PC-3 (cell line): Measurements from ENCODE around the gene MAGED4B.

Experiments used
- CTCF ChIP-seq: fragments of 300-600 bp; sonication (generic); conservative IDR thresholded peaks from 2 replicates; pipeline ENCODE4 v1.5.1; 2017; ENCODE audit warnings: antibody characterized with exemption, low read depth, mild to moderate bottlenecking, low read length
- EZH2 ChIP-seq: fragments of 300-600 bp; sonication (generic); IDR thresholded peaks from one replicate; pipeline ENCODE4 v1.6.1; 2017; ENCODE audit warnings: antibody characterized with exemption, mild to moderate bottlenecking, low read length; ENCODE audit not compliant: unreplicated experiment
- EZH2phosphoT487 ChIP-seq: fragments of 300-600 bp; sonication (generic); IDR thresholded peaks from 2 replicates; pipeline ENCODE4 v1.6.1; 2018; ENCODE audit warnings: mild to moderate bottlenecking, antibody characterized with exemption, low read length, borderline replicate concordance

- no peak for TF ChIP-seq CTCF
- TF ChIP-seq EZH2 = no peak
- no peak for TF ChIP-seq EZH2phosphoT487
Observed at GRCh38 chrX:52015794-52016193, 53.2 kb downstream of the MAGED4B start.
